Lung (tissue), 12 donors: ENCODE data around the gene GLIS1. TPM values are rescaled to one million over a fixed set of nuclear protein-coding genes. Genes with fewer than 3 reads are reported as not detected.

ENCODE experiments used
- ATAC-seq: fragments of 200-7000 bp; cut with Tn5 transposase; one replicate; pipeline ENCODE4 v1.9.1; 2020; ENCODE audit warnings: moderate number of reproducible peaks; ENCODE audit not compliant: insufficient read depth, low FRiP score
- DNase-seq, 3 donors: peaks; one replicate each; pipeline ENCODE4 v3.0.0-alpha.2; 2013 to 2017
- H3K27ac ChIP-seq, 2 donors: one replicate each; pipeline ENCODE4 v1.5.1; 2013; ENCODE audit warnings: mild to moderate bottlenecking in 2 of 2, moderate library complexity in 2 of 2, control low read depth in 1 of 2, inconsistent platforms in 1 of 2, low read depth in 1 of 2, low read length in 1 of 2
- H3K27me3 ChIP-seq, 3 donors: one replicate each; pipeline ENCODE4 v1.5.1; 2013; ENCODE audit warnings: low read length in 2 of 3; ENCODE audit not compliant: control insufficient read depth in 3 of 3, insufficient read depth in 3 of 3
- H3K36me3 ChIP-seq, 4 donors: one replicate each; pipeline ENCODE4 v1.5.1; 2013; ENCODE audit warnings: low read length in 4 of 4, mild to moderate bottlenecking in 1 of 4, moderate library complexity in 1 of 4; ENCODE audit not compliant: control insufficient read depth in 4 of 4, insufficient read depth in 4 of 4
- H3K4me1 ChIP-seq, 5 donors: one replicate each; pipeline ENCODE4 v1.5.1; 2013; ENCODE audit warnings: low read length in 5 of 5, mild to moderate bottlenecking in 2 of 5, moderate library complexity in 1 of 5; ENCODE audit not compliant: control insufficient read depth in 5 of 5, insufficient read depth in 5 of 5
- H3K4me3 ChIP-seq: one replicate; pipeline ENCODE4 v1.5.1; 2013; ENCODE audit warnings: mild to moderate bottlenecking, control low read depth, moderate library complexity
- H3K9ac ChIP-seq, 2 donors: one replicate each; pipeline ENCODE4 v1.5.1; 2013; ENCODE audit warnings: low read length in 2 of 2, control low read depth in 1 of 2; ENCODE audit not compliant: insufficient read depth in 1 of 2
- H3K9me3 ChIP-seq, 4 donors: one replicate each; pipeline ENCODE4 v1.5.1; 2013; ENCODE audit warnings: low read length in 3 of 4, mild to moderate bottlenecking in 1 of 4, moderate library complexity in 1 of 4; ENCODE audit not compliant: control insufficient read depth in 4 of 4, insufficient read depth in 3 of 4
- WGBS, 2 donors: extraction: QIAGEN DNeasy Blood & Tissue Kit; methylation state at CpG; one replicate each; pipeline ENCODE4 v1.1.7; 2013; 5-methylcytosine and 5-hydroxymethylcytosine counted together
- polyA plus RNA-seq, 2 donors: library from polyadenylated mRNA; stranded (reverse); fragments of 200-250 nt; gene quantifications; one replicate each; pipeline ENCODE4 v1.2.1, GENCODE V29; 2013
- total RNA-seq, 2 donors: library from RNA; depleted of rRNA in 1 of 2; stranded (reverse); fragments of >200 nt in 1 of 2; gene quantifications; one replicate each; pipeline ENCODE4 v1.2.1, GENCODE V29; 2014 to 2021
- TF ChIP-seq, protein P1 (sequence below): IDR thresholded peaks from 2 replicates; pipeline ENCODE4 v1.5.1; 2012; ENCODE audit warnings: mild to moderate bottlenecking; ENCODE audit errors: control extremely low read depth, extremely low read depth
- donor health status: control.
- donor health status: control.
- donor health status: Bipolar disorder and iron deficiency.
- donor health status: healthy.
- donor health status: DM: yes; HTN: yes; CAD: no.

Gene GLIS1
- total and polyA plus RNA-seq, 4 donors, result 0.05 to 0.18 (median 0.17) TPM; not detected in 1

DNA sequence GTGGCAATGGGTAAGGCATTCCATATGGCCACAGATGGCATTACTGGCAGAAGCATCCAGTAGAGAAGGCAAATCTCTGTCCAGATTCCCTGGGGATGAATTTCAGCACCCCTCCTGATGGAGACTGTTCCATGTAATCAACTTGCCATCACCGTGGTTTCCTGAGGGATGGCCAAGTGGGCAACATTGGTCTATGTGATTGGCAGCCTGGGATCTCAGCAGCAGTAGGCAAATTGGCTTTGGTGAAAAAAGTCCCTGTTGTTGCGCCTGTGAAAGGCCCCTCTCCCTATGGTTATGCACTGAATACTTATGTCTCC is 260.5 kb downstream of the GLIS1 start:
- WGBS, 2 donors, result 94 to 97% methylated on average over 2 of the region's 2 CpGs

DNA sequence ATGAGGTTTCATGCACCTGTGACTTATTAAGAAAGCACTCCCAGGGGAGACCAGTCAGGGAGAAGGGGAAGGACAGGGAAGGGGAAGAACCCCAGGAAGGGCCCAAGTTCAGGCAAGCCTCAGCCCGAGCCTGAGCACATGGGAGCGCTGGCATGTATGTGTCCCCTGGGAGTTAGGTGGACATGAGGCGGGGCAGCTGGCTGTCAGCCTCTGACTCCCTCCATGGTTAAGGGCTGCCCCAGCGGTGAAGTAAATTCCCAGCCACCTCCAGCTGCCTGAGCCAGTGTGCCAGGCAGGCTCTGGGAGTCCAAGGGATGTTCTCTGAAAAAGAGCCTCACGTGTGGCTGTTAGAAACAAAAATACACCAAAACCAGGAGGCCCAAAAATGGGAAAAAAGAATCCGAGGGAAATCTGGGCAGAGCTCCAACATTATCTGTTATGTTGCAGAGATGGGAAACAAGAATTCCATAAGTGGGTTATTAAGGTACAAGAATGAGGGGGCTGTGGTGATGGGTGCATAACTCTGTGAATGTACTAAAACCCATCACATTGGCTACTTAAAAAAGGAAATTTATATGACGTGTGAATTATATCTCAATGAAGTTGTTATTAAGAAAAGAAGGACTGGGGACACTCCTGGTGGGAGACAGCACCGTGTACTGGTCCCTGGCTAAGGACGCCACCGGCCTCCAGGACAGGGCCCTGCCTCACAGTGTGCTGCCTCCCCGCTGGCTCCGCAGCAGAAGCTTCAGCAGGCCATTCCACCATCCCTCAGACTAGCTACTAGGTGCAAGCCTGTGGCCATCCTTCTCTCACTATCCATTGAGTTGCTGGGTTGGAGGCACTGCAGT is 261.1 kb downstream of the GLIS1 start:
- 81 to 86% methylated on average over 12 of the region's 12 CpGs for WGBS, 2 donors
- peaks cover 0 to 3% (median 0%) of the 10 kb centered on the region in 4 donors for H3K9me3 ChIP-seq
- H3K36me3 ChIP-seq, result no peaks in the 10 kb centered on the region
- peaks cover 0 to 3% (median 0%) of the 10 kb centered on the region in 5 donors for H3K4me1 ChIP-seq
- no peak overlapping the region for H3K27ac ChIP-seq
- peak in 2 of 3 donors; percentile 22 to 28 for DNase-seq
- H3K4me3 ChIP-seq, result no peak overlapping the region
- no peak overlapping the region for H3K9ac ChIP-seq
- TF ChIP-seq, protein P1, sequence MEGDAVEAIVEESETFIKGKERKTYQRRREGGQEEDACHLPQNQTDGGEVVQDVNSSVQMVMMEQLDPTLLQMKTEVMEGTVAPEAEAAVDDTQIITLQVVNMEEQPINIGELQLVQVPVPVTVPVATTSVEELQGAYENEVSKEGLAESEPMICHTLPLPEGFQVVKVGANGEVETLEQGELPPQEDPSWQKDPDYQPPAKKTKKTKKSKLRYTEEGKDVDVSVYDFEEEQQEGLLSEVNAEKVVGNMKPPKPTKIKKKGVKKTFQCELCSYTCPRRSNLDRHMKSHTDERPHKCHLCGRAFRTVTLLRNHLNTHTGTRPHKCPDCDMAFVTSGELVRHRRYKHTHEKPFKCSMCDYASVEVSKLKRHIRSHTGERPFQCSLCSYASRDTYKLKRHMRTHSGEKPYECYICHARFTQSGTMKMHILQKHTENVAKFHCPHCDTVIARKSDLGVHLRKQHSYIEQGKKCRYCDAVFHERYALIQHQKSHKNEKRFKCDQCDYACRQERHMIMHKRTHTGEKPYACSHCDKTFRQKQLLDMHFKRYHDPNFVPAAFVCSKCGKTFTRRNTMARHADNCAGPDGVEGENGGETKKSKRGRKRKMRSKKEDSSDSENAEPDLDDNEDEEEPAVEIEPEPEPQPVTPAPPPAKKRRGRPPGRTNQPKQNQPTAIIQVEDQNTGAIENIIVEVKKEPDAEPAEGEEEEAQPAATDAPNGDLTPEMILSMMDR, result no peak
- no peaks in the 10 kb centered on the region for H3K27me3 ChIP-seq
- no peak for ATAC-seq

More for the DNA sequence above, 260.5 kb downstream of the GLIS1 start:
- Histone ChIP-seq H3K27me3 (no peaks in the 10 kb centered on the region), H3K4me1 (peaks cover 0 to 3% (median 0%) of the 10 kb centered on the region in 5 donors), H3K27ac (no peak overlapping the region), H3K9me3 (peaks cover 0 to 3% (median 0%) of the 10 kb centered on the region in 4 donors), H3K4me3 (no peak overlapping the region), H3K36me3 (no peaks in the 10 kb centered on the region), H3K9ac (no peak overlapping the region)
- DNase-seq (no peak), ATAC-seq (no peak)
- TF ChIP-seq, protein P1, result no peak

DNA sequence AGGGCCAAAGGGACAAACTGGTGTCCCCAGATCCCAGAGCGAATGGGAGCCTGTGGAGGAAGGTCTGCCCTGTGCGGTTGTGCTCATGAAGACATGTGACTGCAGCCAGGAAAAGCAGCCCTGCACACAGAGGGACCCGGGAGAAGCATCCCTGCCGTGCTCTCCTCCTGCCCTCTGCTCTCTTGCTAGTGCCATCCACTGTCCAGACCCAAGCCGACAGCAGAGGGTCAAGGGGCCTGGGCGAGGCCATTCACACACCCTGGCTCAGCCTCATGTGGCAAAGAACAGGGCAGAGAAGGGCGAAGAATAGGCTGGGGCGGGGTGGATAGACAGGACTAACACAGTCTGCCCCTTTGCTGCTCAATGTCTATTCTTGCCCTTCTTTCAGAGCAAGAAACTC is 262.4 kb downstream of the GLIS1 start:
- TF ChIP-seq, protein P1, result no peak
- WGBS, 2 donors, result 84 to 86% methylated on average over 8 of the region's 8 CpGs
- Histone ChIP-seq H3K27me3 (no peaks in the 10 kb centered on the region), H3K27ac (no peak overlapping the region), H3K9me3 (peaks cover 0 to 3% (median 0%) of the 10 kb centered on the region in 4 donors), H3K4me3 (no peak overlapping the region), H3K9ac (no peak overlapping the region), H3K36me3 (no peaks in the 10 kb centered on the region), H3K4me1 (peaks cover 0 to 3% (median 0%) of the 10 kb centered on the region in 5 donors)
- DNase-seq, result no peak
- ATAC-seq, result no peak
